ENCODE measurements around the gene NDFIP2. TPM values are rescaled to one million over a fixed set of nuclear protein-coding genes. Genes with fewer than 3 reads are reported as not detected.

The NDFIP2 gene
- total RNA-seq, 4 donors from 2014 or later: 78.6 to 83.2 (median 80.7) TPM

- intact Hi-C loops (cut with DNase I; ENCODE audit: low total_unique reads): no loop called here
- H3K4me3 ChIP-seq (ENCODE audit: low read depth, poor library complexity, severe bottlenecking): no peak overlapping the region
- WGBS, 2 donors: 22 to 32% methylated on average over 4 of the region's 4 CpGs
- DNase-seq (ENCODE audit: low spot score in 2 of 2): no peak
- no peak for TF ChIP-seq CTCF (IDR thresholded peaks at IDR 0.05)
- no peak for TF ChIP-seq POLR2A (IDR thresholded peaks at IDR 0.05)
Measured at GRCh38 chr13:79491715-79492114, 10.8 kb downstream of the NDFIP2 start.

DNA sequence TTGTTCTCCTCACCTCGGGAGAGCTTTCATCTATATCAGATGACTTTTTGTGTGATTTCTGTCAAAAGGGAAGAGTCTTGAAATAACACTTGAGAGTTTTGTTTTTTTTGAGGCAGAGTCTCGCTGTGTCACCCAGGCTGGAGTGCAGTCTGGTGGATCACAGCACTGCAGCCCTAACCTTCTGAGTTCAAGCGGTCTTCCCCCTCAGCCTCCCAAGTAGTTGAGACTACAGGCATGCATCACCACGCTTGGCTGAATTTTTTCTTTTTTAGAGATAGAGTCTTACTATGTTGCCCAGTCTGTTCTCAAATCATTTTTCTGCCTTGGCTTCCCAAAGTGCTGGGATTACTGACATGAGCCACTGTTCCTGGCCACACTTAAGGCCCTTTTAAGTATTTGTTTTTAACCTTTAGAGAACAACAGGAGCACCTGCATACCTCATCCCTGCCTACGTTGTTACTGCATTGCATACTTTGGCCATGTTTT lies 11.4 kb downstream of the NDFIP2 start:
- H3K4me3 ChIP-seq (ENCODE audit: low read depth, poor library complexity, severe bottlenecking): no peak overlapping the region
- DNase-seq (ENCODE audit: low spot score in 2 of 2): no peak
- intact Hi-C loops (cut with DNase I; ENCODE audit: low total_unique reads): no loop called here
- TF ChIP-seq CTCF (IDR thresholded peaks at IDR 0.05): no peak
- no peak for TF ChIP-seq POLR2A (IDR thresholded peaks at IDR 0.05)
- WGBS, 2 donors: 35 to 40% methylated on average over 5 of the region's 5 CpGs

GRCh38 chr13:79492918-79493594 lies 12.1 kb downstream of the NDFIP2 start:
- no peak overlapping the region for H3K4me3 ChIP-seq (ENCODE audit: low read depth, poor library complexity, severe bottlenecking)
- WGBS, 2 donors: 62 to 74% methylated on average over 2 of the region's 2 CpGs
- TF ChIP-seq CTCF (IDR thresholded peaks at IDR 0.05) (no peak), POLR2A (IDR thresholded peaks at IDR 0.05) (no peak)

GRCh38 chr13:79496188-79496587 lies 15.2 kb downstream of the NDFIP2 start:
- no peak for TF ChIP-seq POLR2A (IDR thresholded peaks at IDR 0.05)
- no peak for TF ChIP-seq CTCF (IDR thresholded peaks at IDR 0.05)
- DNase-seq (ENCODE audit: low spot score in 2 of 2): no peak
- intact Hi-C loops (cut with DNase I; ENCODE audit: low total_unique reads): no loop called here
- WGBS, 2 donors: 62 to 74% methylated on average over 1 of the region's 1 CpG
- H3K4me3 ChIP-seq (ENCODE audit: low read depth, poor library complexity, severe bottlenecking): no peak overlapping the region

More at GRCh38 chr13:79492918-79493594, 12.1 kb downstream of the NDFIP2 start:
- intact Hi-C loops (cut with DNase I; ENCODE audit: low total_unique reads): no loop called here
- DNase-seq (ENCODE audit: low spot score in 2 of 2): no peak

- 44 to 48% methylated on average over 1 of the region's 1 CpG for WGBS, 2 donors
- DNase-seq (ENCODE audit: low spot score in 2 of 2): no peak
Measured at GRCh38 chr13:79497064-79497463, 16.1 kb downstream of the NDFIP2 start.

More at GRCh38 chr13:79497064-79497463, 16.1 kb downstream of the NDFIP2 start:
- no peak overlapping the region for H3K4me3 ChIP-seq (ENCODE audit: low read depth, poor library complexity, severe bottlenecking)
- intact Hi-C loops (cut with DNase I; ENCODE audit: low total_unique reads): no loop called here
- no peak for TF ChIP-seq POLR2A (IDR thresholded peaks at IDR 0.05)
- no peak for TF ChIP-seq CTCF (IDR thresholded peaks at IDR 0.05)
